ENCODE results near the gene RNF207. TPM values are rescaled to one million over a fixed set of nuclear protein-coding genes. Genes with fewer than 3 reads are reported as not detected.

The RNF207 gene
- total RNA-seq, 4 donors from 2014 or later = 4.6 to 9.8 (median 9.5) TPM

DNA sequence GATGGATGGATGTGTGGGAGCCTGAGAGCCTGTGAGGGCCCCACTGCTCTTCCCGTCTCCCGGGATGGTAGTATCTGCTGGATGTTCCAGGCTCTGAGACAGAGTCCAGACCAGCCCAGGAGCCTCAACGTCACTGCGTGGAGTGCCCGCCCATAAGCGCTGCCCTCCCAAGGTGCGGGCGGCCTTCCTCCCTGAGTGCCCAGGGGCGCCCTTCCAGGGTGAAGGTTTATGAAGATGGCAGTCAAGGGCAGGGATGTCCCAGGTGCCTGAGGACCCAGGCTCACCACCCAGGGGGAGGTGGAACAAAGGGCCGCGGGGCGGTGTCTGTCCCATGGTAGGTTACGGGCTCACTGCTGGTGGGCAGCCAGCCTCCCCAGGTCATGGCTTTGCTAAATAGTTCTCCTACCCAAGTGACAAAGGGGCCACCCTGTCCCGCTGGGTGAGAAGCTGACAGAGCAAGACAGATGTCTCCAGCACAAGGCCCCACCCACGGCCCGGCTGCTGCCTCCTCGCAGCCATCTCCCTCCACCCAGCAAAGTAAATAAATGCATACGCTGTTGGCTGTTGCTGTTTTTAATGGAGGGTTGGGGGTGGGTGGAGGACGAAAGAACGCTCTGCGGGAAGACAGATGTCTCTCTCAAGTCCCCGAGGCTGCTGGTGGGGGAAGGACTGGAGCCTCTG, 63.9 kb downstream of the RNF207 start:
- DNase-seq (ENCODE audit: low spot score in 2 of 2) = no peak
- Histone ChIP-seq H3K27ac (no peak overlapping the region), H3K4me1 (peaks cover 34% of the 10 kb centered on the region), H3K27me3 (no peaks in the 10 kb centered on the region), H3K4me3 (no peak overlapping the region), H3K36me3 (no peaks in the 10 kb centered on the region), H3K9me3 (no peaks in the 10 kb centered on the region)
- TF ChIP-seq, protein P1, sequence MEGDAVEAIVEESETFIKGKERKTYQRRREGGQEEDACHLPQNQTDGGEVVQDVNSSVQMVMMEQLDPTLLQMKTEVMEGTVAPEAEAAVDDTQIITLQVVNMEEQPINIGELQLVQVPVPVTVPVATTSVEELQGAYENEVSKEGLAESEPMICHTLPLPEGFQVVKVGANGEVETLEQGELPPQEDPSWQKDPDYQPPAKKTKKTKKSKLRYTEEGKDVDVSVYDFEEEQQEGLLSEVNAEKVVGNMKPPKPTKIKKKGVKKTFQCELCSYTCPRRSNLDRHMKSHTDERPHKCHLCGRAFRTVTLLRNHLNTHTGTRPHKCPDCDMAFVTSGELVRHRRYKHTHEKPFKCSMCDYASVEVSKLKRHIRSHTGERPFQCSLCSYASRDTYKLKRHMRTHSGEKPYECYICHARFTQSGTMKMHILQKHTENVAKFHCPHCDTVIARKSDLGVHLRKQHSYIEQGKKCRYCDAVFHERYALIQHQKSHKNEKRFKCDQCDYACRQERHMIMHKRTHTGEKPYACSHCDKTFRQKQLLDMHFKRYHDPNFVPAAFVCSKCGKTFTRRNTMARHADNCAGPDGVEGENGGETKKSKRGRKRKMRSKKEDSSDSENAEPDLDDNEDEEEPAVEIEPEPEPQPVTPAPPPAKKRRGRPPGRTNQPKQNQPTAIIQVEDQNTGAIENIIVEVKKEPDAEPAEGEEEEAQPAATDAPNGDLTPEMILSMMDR (IDR thresholded peaks at IDR 0.05) = no peak
- TF ChIP-seq EP300 (IDR thresholded peaks at IDR 0.05) = no peak
- TF ChIP-seq POLR2A (IDR thresholded peaks at IDR 0.05) = no peak
- no peak for TF ChIP-seq POLR2AphosphoS5 (IDR thresholded peaks at IDR 0.05)
- WGBS = 68% methylated on average over 16 of the region's 22 CpGs

GRCh38 chr1:6270401-6270800, 64.5 kb downstream of the RNF207 start:
- Histone ChIP-seq H3K4me1 (peaks cover 34% of the 10 kb centered on the region), H3K27ac (no peak overlapping the region), H3K4me3 (no peak overlapping the region), H3K27me3 (no peaks in the 10 kb centered on the region), H3K36me3 (no peaks in the 10 kb centered on the region), H3K9me3 (no peaks in the 10 kb centered on the region)
- TF ChIP-seq, protein P1 (IDR thresholded peaks at IDR 0.05) = no peak
- TF ChIP-seq EP300 (IDR thresholded peaks at IDR 0.05) (no peak), POLR2AphosphoS5 (IDR thresholded peaks at IDR 0.05) (no peak), POLR2A (IDR thresholded peaks at IDR 0.05) (no peak)
- no CpG with 5 or more reads among the region's 8 CpGs for WGBS
- DNase-seq (ENCODE audit: low spot score in 2 of 2) = no peak

Other genes with a start within 250 kb of the RNF207 start
- 10 to 100 TPM; 26.3 to 33.7 (median 29.1) TPM for gene NPHP4, start 213.7 kb upstream of the RNF207 start, total RNA-seq
- gene KCNAB2, start 160.2 kb upstream of the RNF207 start, total RNA-seq = 10 to 100 TPM; 13.3 to 17.5 (median 16.2) TPM
- gene CHD5, start 25.8 kb upstream of the RNF207 start, total RNA-seq = under 1 TPM in 3 of 4 donors, not detected in 1; 0.04 to 0.36 (median 0.13) TPM
- gene RPL22, start 6.5 kb upstream of the RNF207 start, total RNA-seq = 100 to 1,000 TPM; 152 to 206 (median 171) TPM
- gene ICMT, start 29.8 kb downstream of the RNF207 start, total RNA-seq = 10 to 100 TPM; 20.2 to 65.0 (median 58.1) TPM
- gene HES3, start 38.1 kb downstream of the RNF207 start, total RNA-seq = not detected
- 10 to 100 TPM in 3 of 4 donors, 1 to 10 TPM in 1; 5.6 to 16.1 (median 14.2) TPM for gene GPR153, start 55.0 kb downstream of the RNF207 start, total RNA-seq
- 10 to 100 TPM in 3 of 4 donors, 1 to 10 TPM in 1; 8.4 to 40.5 (median 26.7) TPM for gene ACOT7, start 187.6 kb downstream of the RNF207 start, total RNA-seq
- 10 to 100 TPM; 18.2 to 36.4 (median 24.9) TPM for gene HES2, start 213.8 kb downstream of the RNF207 start, total RNA-seq
- gene ESPN, start 218.7 kb downstream of the RNF207 start, total RNA-seq = 10 to 100 TPM; 37.6 to 54.4 (median 48.8) TPM